Subcutaneous adipose tissue (tissue), 4 donors: ENCODE results near the gene PRX. TPM values are rescaled to one million over a fixed set of nuclear protein-coding genes. Genes with fewer than 3 reads are reported as not detected.

Source experiments
- CTCF ChIP-seq: fragments of 450-650 bp; IDR thresholded peaks from one replicate; pipeline ENCODE4 v1.5.1; 2016; ENCODE audit warnings: low read depth, mild to moderate bottlenecking, control low read depth, antibody characterized with exemption, moderate library complexity
- total RNA-seq, 4 donors: library from RNA; depleted of rRNA; stranded (reverse); fragments of >200 nt; gene quantifications; one replicate each; pipeline ENCODE4 v1.1.0, GENCODE V29; 2016

PRX gene
- 1 to 10 TPM; 2.0 to 8.1 (median 3.4) TPM for total RNA-seq

GRCh38 chr19:40413291-40413845 is at the start of gene PRX:
TSS of gene PRX (minus strand) at chr19:40413378. CDS start at chr19:40407932, 5,446 bp downstream.
- no peak for TF ChIP-seq CTCF

GRCh38 chr19:40461669-40462221 is 48.6 kb upstream of the PRX start:
- no peak for TF ChIP-seq CTCF

GRCh38 chr19:40460185-40460584 is 47.0 kb upstream of the PRX start:
- no peak for TF ChIP-seq CTCF

- TF ChIP-seq CTCF, result no peak
Observed at GRCh38 chr19:40458597-40458974, 45.4 kb upstream of the PRX start.

GRCh38 chr19:40457953-40458596 is 44.9 kb upstream of the PRX start:
- no peak for TF ChIP-seq CTCF

GRCh38 chr19:40457048-40457447 is 43.9 kb upstream of the PRX start:
- no peak for TF ChIP-seq CTCF

GRCh38 chr19:40453151-40453735 is 40.1 kb upstream of the PRX start:
- no peak for TF ChIP-seq CTCF
